HepG2 (cell line): ENCODE data around the gene CSF3R. TPM values are rescaled to one million over a fixed set of nuclear protein-coding genes. Genes with fewer than 3 reads are reported as not detected.

Source experiments
- ATF4 ChIP-seq, 2 experiments: fragments of 450-650 bp in 1 of 2; sonication (generic) in 1 of 2; formaldehyde crosslinking; IDR thresholded peaks; 2 replicates each; pipeline versions ENCODE4 v1.5.0 to v1.8.0; 2020 to 2022; ENCODE audit warnings: mild to moderate bottlenecking in 1 of 2, missing genetic modification reagents in 1 of 2
- DRAP1 ChIP-seq: IDR thresholded peaks from 2 replicates; pipeline ENCODE4 v1.6.1; 2016; ENCODE audit warnings: missing genetic modification reagents, missing compliant biosample characterization
- GMEB2 ChIP-seq: IDR thresholded peaks from 2 replicates; pipeline ENCODE4 v1.6.1; 2016; ENCODE audit warnings: missing biosample characterization, missing genetic modification reagents, low read depth
- HMGA1 ChIP-seq: sonication (generic); formaldehyde crosslinking; conservative IDR thresholded peaks from 2 replicates; pipeline ENCODE4 v1.4.0; 2020; ENCODE audit warnings: missing genetic modification reagents
- JUNB ChIP-seq: sonication (generic); formaldehyde crosslinking; IDR thresholded peaks from 2 replicates; pipeline ENCODE4 v1.8.0; 2022; ENCODE audit warnings: missing genetic modification reagents, mild to moderate bottlenecking, borderline replicate concordance
- JUND ChIP-seq: sonication (generic); formaldehyde crosslinking; IDR thresholded peaks from 2 replicates; pipeline ENCODE4 v1.8.0; 2022; ENCODE audit warnings: mild to moderate bottlenecking, missing genetic modification reagents
- MXD4 ChIP-seq: IDR thresholded peaks from 2 replicates; pipeline ENCODE4 v1.6.1; 2016; ENCODE audit warnings: mild to moderate bottlenecking, missing biosample characterization, missing genetic modification reagents
- NCOA5 ChIP-seq: sonication (generic); formaldehyde crosslinking; IDR thresholded peaks from 2 replicates; pipeline ENCODE4 v1.4.0; 2020; ENCODE audit warnings: missing genetic modification reagents
- NFIC ChIP-seq: IDR thresholded peaks from 2 replicates; pipeline ENCODE4 v1.6.1; 2012; ENCODE audit warnings: mild to moderate bottlenecking, low read length, inconsistent platforms
- RNF219 ChIP-seq: sonication (generic); formaldehyde crosslinking; IDR thresholded peaks from 2 replicates; pipeline ENCODE4 v1.5.0; 2020; ENCODE audit warnings: mild to moderate bottlenecking, missing genetic modification reagents
- SOX13 ChIP-seq, 3 experiments: fragments of 450-650 bp in 1 of 3; sonication (generic) in 1 of 3; formaldehyde crosslinking in 1 of 3; IDR thresholded peaks in 2 of 3; conservative IDR thresholded peaks in 1 of 3; 2 replicates each; pipeline versions ENCODE4 v1.5.0 to v1.6.1; 2016 to 2020; ENCODE audit warnings: antibody characterized with exemption in 1 of 3, mild to moderate bottlenecking in 1 of 3, missing compliant biosample characterization in 1 of 3, missing genetic modification reagents in 1 of 3, moderate library complexity in 1 of 3
- ZBTB42 ChIP-seq: sonication (generic); formaldehyde crosslinking; IDR thresholded peaks from 2 replicates; pipeline ENCODE4 v1.5.0; 2020; ENCODE audit warnings: mild to moderate bottlenecking, missing genetic modification reagents
- ZNF160 ChIP-seq: sonication (generic); formaldehyde crosslinking; IDR thresholded peaks from 2 replicates; pipeline ENCODE4 v1.8.0; 2022; ENCODE audit warnings: mild to moderate bottlenecking, inconsistent platforms, missing genetic modification reagents
- ZNF280D ChIP-seq: sonication (generic); formaldehyde crosslinking; IDR thresholded peaks from 2 replicates; pipeline ENCODE4 v1.5.1; 2020; ENCODE audit warnings: mild to moderate bottlenecking, missing genetic modification reagents
- ZNF546 ChIP-seq: sonication (generic); formaldehyde crosslinking; conservative IDR thresholded peaks from 2 replicates; pipeline ENCODE4 v1.8.1; 2023; ENCODE audit warnings: mild to moderate bottlenecking, missing genetic modification reagents
- ZNF558 ChIP-seq: sonication (generic); formaldehyde crosslinking; IDR thresholded peaks from 2 replicates; pipeline ENCODE4 v1.9.0; 2022; ENCODE audit warnings: mild to moderate bottlenecking, missing genetic modification reagents, borderline replicate concordance
- ZNF607 ChIP-seq: sonication (generic); formaldehyde crosslinking; IDR thresholded peaks from 2 replicates; pipeline ENCODE4 v1.5.1; 2020; ENCODE audit warnings: missing genetic modification reagents, mild to moderate bottlenecking, borderline replicate concordance
- ZNF652 ChIP-seq: IDR thresholded peaks from 2 replicates; pipeline ENCODE4 v1.6.1; 2016; ENCODE audit warnings: low read depth, borderline replicate concordance
- ZNF766 ChIP-seq: sonication (generic); formaldehyde crosslinking; IDR thresholded peaks from 2 replicates; pipeline ENCODE4 v1.5.0; 2020; ENCODE audit warnings: missing genetic modification reagents, borderline replicate concordance
- ZSCAN29 ChIP-seq: sonication (generic); formaldehyde crosslinking; conservative IDR thresholded peaks from 2 replicates; pipeline ENCODE4 v1.4.0; 2020; ENCODE audit warnings: mild to moderate bottlenecking, missing genetic modification reagents
- polyA plus RNA-seq, 8 experiments: library from polyadenylated mRNA; depleted of rRNA in 3 of 8; stranded (reverse) in 7 of 8; unstranded in 1 of 8; fragments of >200 nt; fragmentation: Illumina TruSeq in 4 of 8; extraction: Trizol in 4 of 8; gene quantifications; 2 replicates each; pipeline versions ENCODE4 v1.2.1 to v1.2.3, GENCODE V29; 2011 to 2016; ENCODE audit warnings: low read depth in 4 of 8, missing spikeins in 1 of 8, mixed read lengths in 1 of 8; ENCODE audit not compliant: insufficient read depth in 1 of 8
- total RNA-seq, 5 experiments: library from RNA; depleted of rRNA; stranded (reverse); fragments of >200 nt; fragmentation: Illumina TruSeq; extraction: Trizol; gene quantifications; 2 replicates each; pipeline ENCODE4 v1.2.3, GENCODE V29; 2016; ENCODE audit warnings: low read depth in 1 of 5

Gene CSF3R
- total and polyA plus RNA-seq, 2 of the 13 experiments (the other 11 are each of a cell fraction or from before 2014, with no cell fraction given): 11.9 to 28.8 TPM

- peak; percentile 70 for TF ChIP-seq ZNF280D (CRISPR knock-in tag)
- TF ChIP-seq NCOA5: 0 out of 2 replicates have a peak, but pooled peaks have one; percentile 68
- TF ChIP-seq ZBTB42 (CRISPR knock-in tag): peak; percentile 59; the same call in 1 of the 2 replicates
- peak; percentile 88 for TF ChIP-seq MXD4 (CRISPR knock-in tag)
- no peak for TF ChIP-seq HMGA1 (CRISPR knock-in tag)
- peak; percentile 51; the same call in 1 of the 2 replicates for TF ChIP-seq ZNF558
- TF ChIP-seq JUNB (CRISPR knock-in tag): no peak; the same call in 1 of the 2 replicates
- no peak for TF ChIP-seq RNF219
- TF ChIP-seq ZNF160: peak; percentile 55; the same call in 1 of the 2 replicates
- TF ChIP-seq NFIC: peak; percentile 20; the same call in 1 of the 2 replicates
- peak; percentile 71; the same call in 1 of the 2 replicates for TF ChIP-seq ZNF766 (CRISPR knock-in tag)
- no peak; the same call in 1 of the 2 replicates for TF ChIP-seq ZNF607 (CRISPR knock-in tag)
- peak; percentile 60 to 97; a peak in 3 of 4 replicates for TF ChIP-seq ATF4 (CRISPR knock-in tag; IDR thresholded peaks at IDR 0.05)
- 0 out of 2 replicates have a peak, but pooled peaks have one; percentile 47 for TF ChIP-seq ZNF652 (CRISPR knock-in tag)
- no peak for TF ChIP-seq ZSCAN29 (CRISPR knock-in tag)
- peak; percentile 91; the same call in 1 of the 2 replicates for TF ChIP-seq JUND (CRISPR knock-in tag)
- peak; percentile 64 for TF ChIP-seq GMEB2 (CRISPR knock-in tag)
- TF ChIP-seq ZNF546 (CRISPR knock-in tag): peak; percentile 62
- peak; percentile 94 for TF ChIP-seq DRAP1 (CRISPR knock-in tag)
- no peak for TF ChIP-seq SOX13 (IDR thresholded peaks at IDR 0.05)
- peak; percentile 38 to 77; a peak in 2 of 4 replicates for TF ChIP-seq SOX13 (CRISPR knock-in tag; conservative IDR thresholded peaks at IDR 0.05 in 1 of 2, IDR thresholded peaks at IDR 0.05 in 1 of 2)
These were observed 18.7 kb downstream of the CSF3R start, which contains the start of gene MRPS15 (continued) for GRCh38 chr1:36463803-36464604.
